GM18909 (cell line): ENCODE data around the gene DGAT2.
A peak's percentile ranks its signal among the peaks of the same experiment; 100 is the strongest.

ENCODE experiments used
- ATAC-seq: cut with Tn5 transposase; IDR thresholded peaks from one replicate; pipeline ENCODE4 v1.9.1; 2021; ENCODE audit warnings: mild to moderate bottlenecking; ENCODE audit not compliant: unreplicated experiment, poor library complexity

Gene DGAT2

DNA sequence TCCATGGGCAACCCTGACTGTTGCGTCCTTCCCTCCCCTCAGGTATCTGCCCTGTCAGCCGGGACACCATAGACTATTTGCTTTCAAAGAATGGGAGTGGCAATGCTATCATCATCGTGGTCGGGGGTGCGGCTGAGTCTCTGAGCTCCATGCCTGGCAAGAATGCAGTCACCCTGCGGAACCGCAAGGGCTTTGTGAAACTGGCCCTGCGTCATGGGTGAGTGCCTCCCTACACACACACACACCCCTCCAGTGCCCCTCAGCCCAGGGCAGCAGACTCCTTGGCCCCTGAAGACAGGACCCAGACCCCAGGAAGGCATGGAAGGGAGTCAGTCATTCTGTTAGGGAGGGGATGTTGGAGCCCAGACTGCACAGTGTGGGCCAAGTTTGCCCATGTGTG lies 28.5 kb downstream of the DGAT2 start:
- no peak for ATAC-seq

DNA sequence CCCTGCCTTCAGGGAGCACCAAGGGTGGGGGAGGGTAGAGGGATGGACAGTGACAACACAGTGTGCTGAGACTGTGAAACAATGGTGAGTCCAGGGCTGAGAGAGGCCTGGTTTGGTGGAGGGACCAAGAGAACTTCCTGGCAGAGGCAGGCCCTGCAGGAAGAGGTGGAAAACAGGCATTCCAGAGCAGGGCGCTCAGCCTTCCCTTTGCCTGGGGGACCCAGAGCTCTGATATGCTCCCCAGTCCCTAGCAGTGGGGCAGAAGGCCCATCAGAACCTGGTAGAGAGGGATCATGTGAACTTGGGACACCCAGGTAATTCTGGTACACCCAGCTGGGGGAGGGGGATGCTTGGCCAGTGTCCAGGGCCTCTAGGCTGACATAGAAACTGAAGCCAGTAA lies 29.2 kb downstream of the DGAT2 start:
- no peak for ATAC-seq

DNA sequence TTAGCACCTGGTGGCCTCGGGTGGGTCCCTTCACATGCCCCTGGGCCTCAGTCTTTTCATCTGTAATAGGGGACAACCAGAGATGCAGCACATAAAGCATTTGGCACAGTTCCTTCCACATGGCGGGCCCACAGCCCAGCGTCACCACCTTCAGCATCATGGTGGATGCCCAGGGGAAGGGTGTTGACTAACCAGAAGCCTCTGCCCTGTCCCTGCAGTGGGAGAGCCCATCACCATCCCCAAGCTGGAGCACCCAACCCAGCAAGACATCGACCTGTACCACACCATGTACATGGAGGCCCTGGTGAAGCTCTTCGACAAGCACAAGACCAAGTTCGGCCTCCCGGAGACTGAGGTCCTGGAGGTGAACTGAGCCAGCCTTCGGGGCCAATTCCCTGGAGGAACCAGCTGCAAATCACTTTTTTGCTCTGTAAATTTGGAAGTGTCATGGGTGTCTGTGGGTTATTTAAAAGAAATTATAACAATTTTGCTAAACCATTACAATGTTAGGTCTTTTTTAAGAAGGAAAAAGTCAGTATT lies 31.6 kb downstream of the DGAT2 start:
- no peak for ATAC-seq

DNA sequence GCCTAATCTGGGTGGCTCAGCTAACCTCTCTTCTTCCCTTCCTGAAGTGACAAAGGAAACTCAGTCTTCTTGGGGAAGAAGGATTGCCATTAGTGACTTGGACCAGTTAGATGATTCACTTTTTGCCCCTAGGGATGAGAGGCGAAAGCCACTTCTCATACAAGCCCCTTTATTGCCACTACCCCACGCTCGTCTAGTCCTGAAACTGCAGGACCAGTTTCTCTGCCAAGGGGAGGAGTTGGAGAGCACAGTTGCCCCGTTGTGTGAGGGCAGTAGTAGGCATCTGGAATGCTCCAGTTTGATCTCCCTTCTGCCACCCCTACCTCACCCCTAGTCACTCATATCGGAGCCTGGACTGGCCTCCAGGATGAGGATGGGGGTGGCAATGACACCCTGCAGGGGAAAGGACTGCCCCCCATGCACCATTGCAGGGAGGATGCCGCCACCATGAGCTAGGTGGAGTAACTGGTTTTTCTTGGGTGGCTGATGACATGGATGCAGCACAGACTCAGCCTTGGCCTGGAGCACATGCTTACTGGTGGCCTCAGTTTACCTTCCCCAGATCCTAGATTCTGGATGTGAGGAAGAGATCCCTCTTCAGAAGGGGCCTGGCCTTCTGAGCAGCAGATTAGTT lies 32.3 kb downstream of the DGAT2 start:
- ATAC-seq, result no peak

DNA sequence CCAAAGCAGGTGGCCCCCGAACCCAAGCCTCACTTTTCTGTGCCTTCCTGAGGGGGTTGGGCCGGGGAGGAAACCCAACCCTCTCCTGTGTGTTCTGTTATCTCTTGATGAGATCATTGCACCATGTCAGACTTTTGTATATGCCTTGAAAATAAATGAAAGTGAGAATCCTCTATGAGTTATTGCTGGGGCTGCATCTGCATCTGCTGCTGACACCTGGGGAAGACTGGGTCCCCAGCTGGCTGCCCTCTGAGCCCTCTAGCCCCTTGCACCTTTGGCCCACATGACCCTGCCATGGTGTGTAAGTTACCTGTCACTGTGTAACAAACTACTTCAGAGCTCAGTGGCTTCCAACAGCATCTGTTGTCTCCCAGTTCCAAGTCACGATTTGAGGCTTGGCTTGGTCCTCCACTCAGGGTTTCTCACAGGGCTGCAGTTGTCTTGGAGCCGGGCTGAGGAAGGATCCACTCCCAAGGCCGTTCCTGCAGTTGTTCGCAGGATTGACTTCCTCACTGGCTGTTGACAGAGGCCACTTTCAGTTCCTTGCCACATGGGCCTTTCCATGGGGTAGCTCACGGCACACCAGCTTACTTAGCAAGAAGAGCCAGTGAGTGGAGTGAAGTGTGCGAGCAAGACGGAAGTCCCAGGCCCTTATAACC lies 32.9 kb downstream of the DGAT2 start:
- peak; percentile 41 for ATAC-seq

DNA sequence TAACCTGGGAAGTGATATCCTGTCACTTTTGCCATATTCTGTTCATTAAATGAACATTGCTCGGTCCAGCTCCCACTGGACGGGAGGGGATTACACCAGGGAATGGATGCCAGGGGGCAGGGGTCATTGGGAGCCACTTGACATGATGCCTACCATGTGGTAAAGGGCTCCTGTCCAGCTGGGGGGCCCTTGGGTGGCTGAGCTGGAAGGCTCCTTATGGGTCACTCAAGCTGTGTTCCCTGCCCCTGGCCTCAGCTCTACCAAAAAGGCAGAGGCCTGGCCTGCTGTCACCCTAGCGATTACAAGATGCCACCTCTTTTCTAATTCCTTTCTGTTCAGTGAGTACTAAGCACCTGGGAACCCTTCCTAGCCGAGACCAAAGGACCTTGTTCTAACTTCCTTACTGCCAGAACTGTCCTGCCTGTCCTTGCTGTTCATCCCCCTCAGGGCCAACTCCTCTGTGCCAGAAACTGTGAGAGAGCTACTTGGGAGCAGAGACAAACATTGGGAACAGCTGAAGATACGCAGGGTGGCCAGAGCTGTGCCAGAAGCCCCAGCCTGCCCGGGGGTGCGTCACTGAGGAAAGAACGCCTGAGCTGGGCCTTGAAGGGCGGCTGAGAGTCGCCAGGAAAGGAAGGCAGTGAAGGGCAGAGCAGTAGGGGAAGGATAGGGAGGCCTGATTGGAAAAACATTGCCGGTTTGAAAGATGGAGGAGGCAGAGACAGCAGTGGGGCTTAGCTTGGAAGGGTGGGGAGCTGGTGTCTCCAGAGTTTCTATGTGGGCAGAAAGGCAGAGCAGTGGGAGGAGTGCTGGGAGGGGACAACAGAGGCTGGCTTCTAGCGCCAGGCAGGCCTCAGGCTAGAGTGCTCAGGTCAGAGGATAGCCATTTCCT lies 33.7 kb downstream of the DGAT2 start:
- no peak for ATAC-seq

DNA sequence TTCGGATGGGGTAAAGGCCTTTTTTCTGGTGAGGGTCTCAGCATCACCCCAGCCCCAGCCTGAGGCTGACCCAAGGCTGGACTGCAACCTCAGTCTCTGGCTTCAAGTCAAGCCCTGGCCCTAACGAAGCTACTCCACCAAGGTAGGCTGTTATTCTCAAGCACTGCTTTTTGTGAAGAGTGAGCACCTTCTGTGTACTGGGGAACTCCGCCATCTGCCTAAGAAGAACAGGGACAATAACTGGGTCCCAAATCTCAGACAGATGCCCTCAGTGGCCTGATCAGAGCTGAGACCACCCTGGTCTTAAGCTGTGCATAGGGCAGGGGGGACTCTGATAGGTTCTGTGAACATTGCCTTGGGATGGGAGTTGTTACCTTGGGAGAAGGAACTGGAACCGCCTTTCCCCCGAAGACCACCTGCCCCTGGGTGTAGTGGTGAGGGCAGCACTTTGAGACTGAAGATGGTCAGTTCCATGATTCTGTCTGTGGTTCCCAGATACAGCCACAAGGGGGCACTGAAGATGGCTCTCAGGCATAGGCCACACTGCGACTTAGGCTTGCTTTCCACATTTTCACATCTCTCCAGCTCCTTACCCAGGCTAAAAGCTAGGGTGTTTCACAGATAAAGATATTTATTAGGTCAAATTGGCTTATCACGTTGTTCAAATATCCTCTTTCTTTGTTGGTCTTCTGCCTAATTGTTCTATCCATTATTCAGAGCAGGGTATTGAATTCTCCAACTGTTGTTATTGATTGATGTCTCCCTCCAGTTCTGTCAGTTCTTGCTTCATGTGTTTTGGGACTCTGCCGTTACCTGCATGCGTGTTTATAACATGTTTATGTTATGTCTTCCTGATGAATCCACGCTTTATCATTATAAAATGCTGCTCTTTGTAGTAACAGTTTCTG lies 34.6 kb downstream of the DGAT2 start:
- ATAC-seq, result no peak

DNA sequence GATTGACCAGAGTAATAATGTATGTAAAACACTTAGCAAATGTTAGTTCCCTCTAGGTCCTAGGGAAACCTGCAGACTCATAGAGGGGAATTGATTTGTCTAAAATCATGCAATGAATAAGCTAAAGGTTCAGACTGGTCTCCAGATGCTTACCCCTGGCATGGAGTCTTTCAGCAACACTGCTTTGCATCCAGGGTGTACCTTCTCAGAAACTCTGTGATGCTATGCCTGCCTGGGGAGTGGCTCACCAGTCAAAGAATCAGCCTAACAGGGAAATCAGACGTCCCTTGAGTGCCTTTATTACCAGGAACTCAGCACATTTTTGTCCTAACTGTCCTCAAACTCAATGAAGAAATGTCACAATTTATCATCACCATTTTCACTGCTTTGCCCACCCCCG lies 40.5 kb downstream of the DGAT2 start:
- ATAC-seq, result no peak

DNA sequence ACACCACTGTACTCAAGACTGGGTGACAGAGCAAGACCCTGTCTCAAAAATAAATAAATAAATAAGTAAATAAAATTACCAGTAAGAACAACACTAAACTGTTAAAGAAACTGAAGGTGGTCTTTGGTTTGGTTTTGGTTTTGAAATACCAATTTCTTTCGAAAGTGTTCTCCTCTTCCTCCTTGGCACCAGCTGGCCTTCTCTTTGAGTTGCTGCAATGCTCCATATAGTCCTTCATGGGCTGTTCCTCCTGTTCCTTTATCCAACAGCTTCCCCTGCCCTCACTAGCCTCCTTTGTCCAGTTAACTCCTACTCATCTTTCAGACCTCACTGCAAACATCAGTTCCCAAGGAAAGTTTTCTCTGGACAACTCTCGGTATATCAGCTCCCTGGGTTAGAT lies 41.4 kb downstream of the DGAT2 start:
- no peak for ATAC-seq

DNA sequence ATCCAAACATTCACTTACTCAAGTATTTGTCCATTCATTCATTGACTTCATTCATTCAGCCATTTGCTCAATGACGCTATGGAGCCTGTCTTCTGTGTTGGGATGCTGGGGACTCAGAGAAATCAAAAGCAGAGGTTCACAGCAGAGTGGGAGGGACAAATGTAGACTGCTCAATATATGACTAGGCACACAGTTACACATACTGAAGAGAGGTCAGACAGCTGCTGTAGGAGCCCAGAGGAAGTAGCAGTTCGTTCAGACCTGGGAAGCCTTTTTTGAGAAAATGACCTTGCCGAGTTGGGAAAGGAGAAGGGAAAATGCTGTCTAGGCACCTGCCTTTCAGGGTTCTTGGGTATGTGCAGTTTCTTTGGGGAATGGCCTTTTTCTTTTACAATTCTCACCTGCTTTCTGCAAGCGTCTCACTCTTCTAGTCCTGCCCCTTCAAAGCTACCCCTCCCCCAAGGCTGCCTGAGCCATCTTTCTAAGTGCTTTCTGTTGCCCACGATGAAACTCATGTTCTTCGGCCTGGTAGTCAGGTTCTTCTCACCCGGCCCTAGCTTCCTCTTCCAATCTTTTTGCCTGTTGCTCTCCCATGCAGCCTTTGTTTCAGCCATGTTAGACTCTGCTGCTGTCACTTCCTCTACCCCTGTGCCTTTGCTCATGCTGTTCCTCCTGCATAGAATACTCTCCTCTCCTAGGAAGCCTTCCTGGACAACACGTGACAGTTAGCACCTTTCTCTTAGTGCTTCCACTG lies 42.2 kb downstream of the DGAT2 start:
- ATAC-seq, result no peak

DNA sequence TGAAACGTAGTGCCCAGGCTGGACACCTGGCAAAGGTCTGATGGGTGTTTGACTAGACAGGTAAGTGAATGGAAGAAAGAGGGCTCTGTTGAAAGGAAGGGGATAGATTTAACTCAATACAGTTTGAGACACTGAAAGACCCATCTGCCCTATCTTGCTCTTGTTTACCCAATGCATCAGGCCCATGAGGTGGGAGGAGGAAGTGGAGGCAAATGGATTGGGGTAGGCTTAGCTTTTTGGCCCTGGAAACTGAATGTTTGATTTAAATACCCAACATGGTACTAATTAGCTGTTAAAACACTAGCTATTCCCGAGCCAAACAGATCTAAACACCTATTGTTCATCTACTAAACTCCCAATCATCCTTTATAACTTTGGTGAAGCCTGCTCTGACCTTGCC lies 42.9 kb downstream of the DGAT2 start:
- ATAC-seq, result no peak

DNA sequence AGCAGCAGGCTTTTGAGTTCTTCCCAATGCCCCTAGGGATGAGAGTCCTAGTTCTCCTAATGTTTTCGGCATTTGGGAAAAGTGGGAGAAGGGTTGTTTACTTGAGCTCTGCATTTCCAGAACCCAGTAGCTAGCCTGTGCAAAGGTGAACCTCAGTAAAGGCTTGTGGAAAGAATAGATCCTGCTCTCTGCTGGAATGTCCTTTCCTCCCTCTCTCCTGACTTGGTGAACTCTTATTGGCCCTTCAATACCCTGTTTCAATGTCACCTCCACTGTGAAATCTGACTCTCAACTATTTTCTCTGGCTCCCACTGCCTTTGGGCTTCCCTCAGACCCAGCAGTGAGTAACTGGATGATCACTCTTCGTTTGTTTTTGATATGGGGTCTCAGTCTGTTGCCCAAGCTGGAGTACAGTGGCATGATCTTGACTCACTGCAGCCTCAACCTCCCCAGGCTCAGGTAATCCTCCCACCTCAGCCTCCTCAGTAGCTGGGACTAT lies 44.0 kb downstream of the DGAT2 start:
- no peak for ATAC-seq

DNA sequence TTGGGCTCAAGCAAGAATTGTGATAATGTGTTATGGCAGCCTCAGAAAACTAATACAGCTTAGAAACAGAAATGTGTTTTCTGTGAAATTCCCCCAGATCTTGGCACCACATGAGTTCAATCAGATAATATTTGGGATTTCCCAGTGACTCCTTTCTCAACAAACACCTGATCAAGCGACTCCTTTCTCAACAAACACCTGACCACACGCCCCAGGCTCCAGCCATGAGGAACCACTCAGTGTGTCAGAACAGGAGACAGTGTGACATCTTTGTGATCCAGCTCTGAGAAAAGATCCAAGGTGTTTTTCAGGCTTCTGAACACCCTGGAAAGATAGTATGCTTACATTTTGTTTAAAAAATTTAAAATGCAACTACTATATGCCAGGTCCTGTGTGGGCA lies 44.5 kb downstream of the DGAT2 start:
- no peak for ATAC-seq

DNA sequence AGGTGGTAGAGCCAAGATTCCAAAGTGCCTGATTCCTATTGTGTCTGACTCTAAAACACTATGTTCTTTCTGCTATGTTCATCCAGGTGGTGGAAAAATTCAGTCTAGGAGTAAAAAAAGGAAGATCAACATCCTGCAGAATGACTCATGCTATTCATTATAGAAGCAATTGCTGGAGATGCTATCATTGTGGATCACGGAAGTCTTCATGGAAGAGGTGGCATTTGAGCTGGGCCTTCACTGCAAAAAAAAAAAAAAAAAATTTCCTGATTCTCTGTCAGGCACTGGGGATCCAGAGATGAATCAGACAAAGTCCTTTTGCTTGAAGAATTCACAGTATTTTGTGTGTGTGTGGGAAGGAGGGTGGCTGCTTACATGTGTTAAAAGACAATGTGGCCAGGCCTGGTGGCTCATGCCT lies 45.1 kb downstream of the DGAT2 start:
- ATAC-seq, result no peak

DNA sequence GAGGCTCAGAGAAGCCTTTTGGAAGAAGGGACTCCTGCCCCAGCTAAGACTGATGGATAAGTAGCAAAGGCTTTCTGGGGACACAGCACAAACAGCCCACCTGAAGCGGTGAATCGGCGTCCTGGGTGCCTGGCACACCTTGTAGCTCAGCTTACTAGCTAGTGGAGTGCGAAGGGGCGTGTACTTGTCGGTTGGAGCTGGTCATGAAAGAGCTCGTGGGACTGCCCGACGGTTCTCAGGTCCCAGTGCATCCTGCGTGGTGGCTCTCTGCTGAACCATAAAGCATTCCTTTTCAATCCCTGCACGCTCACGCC lies 45.7 kb downstream of the DGAT2 start:
- ATAC-seq, result peak; percentile 22

DNA sequence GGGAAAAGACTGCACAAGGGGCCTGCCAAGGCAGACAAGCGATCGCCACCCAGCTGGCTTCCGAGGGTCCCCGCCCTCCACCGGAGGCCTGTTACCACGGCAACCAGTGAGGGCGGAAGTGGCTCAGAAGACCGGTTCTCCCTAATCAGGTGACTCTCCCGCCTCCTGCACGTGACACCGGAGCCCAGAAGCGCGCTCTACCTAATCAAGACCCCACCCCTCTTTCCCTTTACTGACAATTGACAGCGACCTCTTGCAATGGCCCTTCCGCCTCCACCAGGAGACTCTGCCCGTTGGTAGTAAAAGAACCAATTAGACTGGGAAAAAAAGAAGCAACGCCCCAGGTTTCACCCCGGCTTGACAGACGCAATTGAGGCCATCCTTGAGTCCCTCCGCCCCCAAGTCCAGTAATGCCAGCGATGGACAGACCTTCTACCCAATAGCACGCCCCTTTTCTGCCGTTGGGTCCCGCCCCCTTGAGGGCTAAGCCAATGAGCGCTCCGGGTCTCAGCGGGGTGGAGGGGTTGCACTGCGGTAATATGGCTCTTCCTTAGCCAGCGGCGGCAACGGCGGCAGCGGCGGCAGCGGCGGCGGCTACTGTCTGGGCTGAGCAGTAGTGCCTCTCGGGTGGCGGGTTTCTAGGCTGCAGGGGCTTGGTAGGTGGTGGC lies 46.2 kb downstream of the DGAT2 start, which contains the start of gene UVRAG:
Gene UVRAG (plus strand): TSS at position 534 of the 668 bp plus-strand sequence. CDS start 198 bp downstream, outside the sequence.
- peak; percentile 81 for ATAC-seq

DNA sequence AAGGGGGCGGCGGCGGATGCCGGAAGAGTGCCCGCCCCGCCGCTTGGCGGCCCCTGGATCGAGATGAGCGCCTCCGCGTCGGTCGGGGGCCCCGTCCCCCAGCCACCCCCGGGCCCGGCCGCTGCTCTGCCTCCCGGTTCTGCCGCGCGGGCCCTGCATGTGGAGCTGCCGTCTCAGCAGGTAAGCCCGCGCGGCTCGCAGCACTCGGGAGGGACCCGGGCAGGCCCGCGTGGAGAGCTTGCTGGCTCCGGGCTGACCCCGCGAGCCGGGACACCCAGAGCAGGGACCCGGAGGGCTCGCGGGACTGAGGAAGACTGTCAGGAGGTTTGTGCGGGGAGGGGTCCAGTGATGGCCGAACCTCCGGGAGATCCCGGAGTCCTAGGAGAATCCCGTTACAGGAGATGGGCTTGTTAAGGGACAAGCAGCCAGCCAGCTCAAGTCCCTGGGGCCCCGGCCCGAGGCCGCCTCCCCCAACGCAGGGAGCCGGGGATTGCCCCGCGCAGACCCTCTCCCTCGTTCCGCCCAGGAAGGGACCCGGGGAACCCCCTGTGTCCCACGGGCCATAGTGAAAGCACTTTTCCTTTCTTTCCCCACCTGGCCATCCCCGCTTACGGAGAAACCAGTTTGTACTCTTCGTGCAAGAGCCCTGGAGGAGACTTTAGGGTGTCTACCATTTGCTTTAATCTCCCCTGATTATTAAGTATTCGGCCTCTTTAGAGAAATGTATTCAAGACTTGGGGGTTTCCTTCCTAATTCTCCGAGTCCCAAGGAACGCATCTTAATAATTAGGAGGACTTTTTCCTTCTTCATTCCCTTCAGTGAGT lies 47.0 kb downstream of the DGAT2 start:
- ATAC-seq, result peak; percentile 12
